ENCODE data around the gene CLEC4E.
A peak's percentile ranks its signal among the peaks of the same experiment; 100 is the strongest.
"Not testable (repeated sequence)": the region's sequence is repeated elsewhere in the genome, so short reads cannot be mapped to it uniquely, and the experiment has no call there.

The CLEC4E gene

GRCh38 chr12:8540831-8541230 lies at the start of gene CLEC4E:
CLEC4E (minus strand) TSS chr12:8540905; CDS start chr12:8540797, 108 bp downstream.
- not testable (repeated sequence) for DNase-seq (ENCODE audit: low spot score)

- DNase-seq (ENCODE audit: low spot score), result no peak
These were observed 49.0 kb upstream of the CLEC4E start for GRCh38 chr12:8589679-8590078.

- DNase-seq (ENCODE audit: low spot score), result not testable (repeated sequence)
These were observed 43.8 kb upstream of the CLEC4E start for GRCh38 chr12:8584478-8584877.

GRCh38 chr12:8584004-8584403 lies 43.3 kb upstream of the CLEC4E start:
- DNase-seq (ENCODE audit: low spot score), result no peak

GRCh38 chr12:8581098-8581784 lies 40.5 kb upstream of the CLEC4E start:
- no peak for DNase-seq (ENCODE audit: low spot score)

- DNase-seq (ENCODE audit: low spot score), result no peak
These were observed 37.2 kb upstream of the CLEC4E start for GRCh38 chr12:8577879-8578278.

GRCh38 chr12:8572507-8572906 lies 31.8 kb upstream of the CLEC4E start:
- no peak for DNase-seq (ENCODE audit: low spot score)

- no peak for DNase-seq (ENCODE audit: low spot score)
These were observed 25.8 kb upstream of the CLEC4E start for GRCh38 chr12:8566525-8566924.

- DNase-seq (ENCODE audit: low spot score), result not testable (repeated sequence)
These were observed 25.3 kb upstream of the CLEC4E start for GRCh38 chr12:8566052-8566451.

GRCh38 chr12:8564656-8565055 lies 24.0 kb upstream of the CLEC4E start:
- DNase-seq (ENCODE audit: low spot score), result no peak

- no peak for DNase-seq (ENCODE audit: low spot score)
These were observed 22.7 kb upstream of the CLEC4E start for GRCh38 chr12:8563356-8563755.

- DNase-seq (ENCODE audit: low spot score), result no peak
These were observed 21.6 kb upstream of the CLEC4E start for GRCh38 chr12:8562310-8562709.

- no peak for DNase-seq (ENCODE audit: low spot score)
These were observed 20.3 kb upstream of the CLEC4E start for GRCh38 chr12:8561011-8561410.

- DNase-seq (ENCODE audit: low spot score), result no peak
These were observed 19.0 kb upstream of the CLEC4E start for GRCh38 chr12:8559676-8560075.

GRCh38 chr12:8556531-8557097 lies 15.9 kb upstream of the CLEC4E start:
- DNase-seq (ENCODE audit: low spot score), result no peak

GRCh38 chr12:8554451-8555195 lies 13.9 kb upstream of the CLEC4E start:
- peak; percentile 16 for DNase-seq (ENCODE audit: low spot score)

- no peak for DNase-seq (ENCODE audit: low spot score)
These were observed 12.5 kb upstream of the CLEC4E start for GRCh38 chr12:8553088-8553627.

GRCh38 chr12:8549381-8549780 lies 8.7 kb upstream of the CLEC4E start:
- peak; percentile 38 for DNase-seq (ENCODE audit: low spot score)

- no peak for DNase-seq (ENCODE audit: low spot score)
These were observed 7.5 kb upstream of the CLEC4E start for GRCh38 chr12:8548192-8548591.

GRCh38 chr12:8547645-8548044 lies 6.9 kb upstream of the CLEC4E start:
- no peak for DNase-seq (ENCODE audit: low spot score)

GRCh38 chr12:8546591-8546990 lies 5.9 kb upstream of the CLEC4E start:
- DNase-seq (ENCODE audit: low spot score), result no peak

- peak; percentile 85 for DNase-seq (ENCODE audit: low spot score)
These were observed 3.6 kb upstream of the CLEC4E start for GRCh38 chr12:8544295-8544694.

- DNase-seq (ENCODE audit: low spot score), result no peak
These were observed 857 bp upstream of the CLEC4E start for GRCh38 chr12:8541562-8541961.

Measured in AG20443 (cell line).